GM21515 (cell line): ENCODE measurements around the gene PRELID3B.

Experiments
- ATAC-seq: cut with Tn5 transposase; IDR thresholded peaks from one replicate; pipeline ENCODE4 v1.9.1; 2021; ENCODE audit not compliant: unreplicated experiment

The PRELID3B gene

GRCh38 chr20:59042151-59042795 lies at the start of gene PRELID3B:
Gene PRELID3B, minus strand, starts transcription at chr20:59042786. Its CDS starts 56 bp downstream, at chr20:59042730.
- peak; percentile 31 for ATAC-seq

DNA sequence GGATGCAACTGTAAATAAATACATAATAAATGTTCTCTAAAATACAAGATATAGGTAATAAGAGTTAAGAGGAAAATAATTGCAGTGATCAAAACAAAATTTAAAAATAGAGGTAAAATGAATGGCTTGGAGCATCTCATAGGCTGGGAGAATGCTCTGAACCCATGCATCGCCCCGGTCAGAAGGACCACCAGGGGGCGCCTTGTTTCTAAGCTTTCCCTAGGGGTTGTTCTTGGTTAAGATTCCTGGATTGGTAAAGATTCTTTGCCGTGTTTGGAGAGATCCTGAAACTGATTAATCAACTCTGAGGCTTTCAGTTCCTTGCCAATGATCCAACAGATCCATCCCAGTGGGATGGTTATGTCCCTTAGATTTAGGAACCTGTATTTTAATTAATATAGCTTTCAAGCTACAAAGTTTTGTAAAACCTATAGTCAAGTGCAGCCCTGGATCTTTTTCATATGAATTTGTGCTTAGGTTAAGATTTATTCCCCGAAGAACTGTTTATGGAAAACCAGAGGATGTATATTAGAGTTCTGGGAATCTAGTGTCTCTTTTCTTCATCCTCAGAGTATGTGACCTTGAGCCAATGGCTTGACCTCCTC lies 45.3 kb upstream of the PRELID3B start:
- no peak for ATAC-seq

GRCh38 chr20:59086923-59087322 lies 44.3 kb upstream of the PRELID3B start:
- ATAC-seq = no peak

- no peak for ATAC-seq
Observed at GRCh38 chr20:59084041-59084850, 41.7 kb upstream of the PRELID3B start.

GRCh38 chr20:59082981-59083380 lies 40.4 kb upstream of the PRELID3B start:
- ATAC-seq = no peak

DNA sequence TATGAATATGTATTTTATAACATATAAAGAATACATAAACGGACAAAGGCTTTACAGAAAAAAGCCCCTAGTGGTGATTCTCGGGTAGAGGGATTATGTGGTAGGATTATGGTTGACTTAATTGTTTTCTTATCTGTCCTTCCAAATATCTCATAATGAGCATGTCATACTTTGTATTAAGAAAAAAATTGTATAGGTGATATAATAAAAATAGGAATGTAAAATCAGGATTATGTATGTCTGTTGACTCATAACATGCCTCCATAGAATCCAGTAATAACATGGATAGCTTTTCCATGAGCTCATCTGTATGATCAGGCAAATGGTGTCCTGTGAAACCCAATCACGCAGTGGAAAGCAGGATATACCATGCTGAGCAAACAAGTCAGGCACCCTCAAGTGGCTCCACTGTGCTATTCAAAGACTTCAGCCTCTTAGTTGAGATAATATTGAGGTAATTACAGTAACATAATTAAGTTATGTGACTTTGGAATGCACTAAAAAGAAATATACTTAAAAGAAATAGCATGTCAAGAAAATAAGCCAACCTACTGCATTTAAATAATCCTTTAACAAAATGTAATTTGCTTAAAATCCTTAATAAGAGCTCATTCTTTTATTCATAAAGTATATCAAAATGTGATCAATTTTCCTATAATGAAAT lies 39.6 kb upstream of the PRELID3B start:
- ATAC-seq = no peak

DNA sequence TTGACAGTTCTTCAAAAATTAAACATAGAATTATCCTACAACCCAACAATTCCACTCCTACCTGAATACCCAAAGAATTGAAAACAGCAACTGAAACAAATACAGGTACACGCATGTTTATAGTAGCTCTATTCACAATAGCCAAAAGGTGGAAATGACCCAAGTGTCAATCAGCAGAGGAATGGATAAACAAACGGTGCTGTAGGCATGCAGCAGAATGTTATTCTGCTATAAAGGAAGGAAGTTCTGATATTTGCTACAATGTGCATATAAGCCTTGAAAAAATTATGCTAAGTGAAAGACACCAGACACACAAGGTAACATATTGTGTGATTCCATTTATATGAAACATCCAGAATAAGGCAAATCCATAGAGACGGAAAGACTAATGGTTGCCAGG lies 38.5 kb upstream of the PRELID3B start:
- no peak for ATAC-seq

- no peak for ATAC-seq
Observed at GRCh38 chr20:59078231-59078630, 35.6 kb upstream of the PRELID3B start.

GRCh38 chr20:59077705-59078104 lies 35.1 kb upstream of the PRELID3B start:
- no peak for ATAC-seq

DNA sequence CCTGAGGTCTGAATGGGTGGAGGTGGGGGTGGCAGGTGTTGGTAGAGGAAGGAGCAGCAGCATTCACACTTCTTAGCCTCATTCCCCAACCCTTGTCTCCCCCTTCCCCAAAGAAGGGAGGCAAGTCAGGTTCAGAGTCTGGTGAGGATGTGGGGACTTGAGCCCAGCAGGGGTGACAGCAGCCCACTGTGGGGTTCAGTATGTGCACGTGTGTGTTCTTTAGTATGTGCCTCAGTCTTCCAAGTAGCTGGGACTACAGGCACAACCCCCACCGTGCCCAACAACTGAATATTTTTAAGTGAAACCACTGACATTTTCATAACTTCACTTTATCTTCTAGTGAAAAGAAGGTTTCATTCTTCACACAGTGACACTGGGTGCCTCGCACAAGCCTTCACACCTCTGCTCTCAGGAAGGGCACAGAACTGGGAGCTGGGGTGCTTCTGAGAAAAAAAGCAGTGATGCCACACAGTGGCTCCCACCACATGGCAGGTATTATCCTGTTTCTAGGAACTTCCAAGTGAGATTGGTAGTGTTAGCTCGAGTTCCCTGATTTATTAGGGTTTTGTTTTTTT lies 33.4 kb upstream of the PRELID3B start:
- ATAC-seq = no peak

DNA sequence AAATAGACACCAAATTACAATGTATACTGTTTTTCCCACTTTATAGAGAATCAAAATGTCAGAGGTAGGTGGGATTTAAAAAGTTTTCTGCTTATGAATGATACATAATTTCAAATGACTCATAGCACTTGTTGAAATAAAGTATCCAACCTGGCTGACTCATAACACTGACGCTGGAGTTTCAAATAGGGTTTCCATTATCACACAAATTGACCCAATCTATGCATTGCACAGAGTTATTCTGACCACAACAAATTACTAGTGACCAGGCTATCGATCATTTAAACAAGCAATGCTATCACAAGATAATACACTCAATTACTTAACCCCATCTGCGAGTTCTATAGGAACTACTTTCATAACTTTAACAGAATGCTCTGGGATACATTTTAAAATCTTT lies 31.9 kb upstream of the PRELID3B start:
- no peak for ATAC-seq

GRCh38 chr20:59073582-59073981 lies 31.0 kb upstream of the PRELID3B start:
- no peak for ATAC-seq

DNA sequence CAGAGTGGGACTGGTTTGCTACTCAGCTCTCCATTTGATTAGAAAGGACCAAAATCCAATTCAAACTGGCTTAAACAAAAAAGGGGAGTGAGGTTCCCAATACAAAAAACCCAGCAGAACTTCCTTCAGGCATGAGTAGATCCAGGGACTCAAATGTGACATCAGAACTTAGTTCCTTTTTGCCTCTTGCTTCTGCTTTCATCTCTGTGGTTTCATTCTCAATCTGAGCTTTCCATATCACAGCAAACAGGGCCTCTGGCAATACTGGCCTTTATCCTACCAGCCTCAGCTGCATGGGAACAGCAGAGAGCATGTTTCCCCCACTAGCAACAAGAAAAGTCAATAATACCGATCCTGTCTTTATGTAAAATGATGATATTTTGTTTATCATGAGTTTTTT lies 28.6 kb upstream of the PRELID3B start:
- no peak for ATAC-seq

DNA sequence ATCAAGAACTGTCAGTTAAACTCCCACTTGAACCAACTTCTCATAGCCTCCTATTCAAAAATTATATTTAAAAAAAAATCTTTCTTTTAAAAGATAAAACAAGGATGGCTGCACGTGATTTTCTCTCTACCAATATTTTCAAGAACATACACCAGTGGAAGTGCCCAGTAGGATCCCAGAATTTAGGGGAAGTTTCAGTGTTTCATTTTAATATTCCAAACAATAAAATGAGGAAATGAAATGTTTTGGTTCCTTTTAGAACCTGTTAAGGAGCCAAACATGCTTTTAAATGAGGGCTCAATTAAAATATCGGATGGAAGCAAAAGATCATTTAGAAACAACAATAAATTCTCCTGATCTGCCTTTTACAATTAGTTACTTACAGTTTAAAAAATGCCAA lies 26.4 kb upstream of the PRELID3B start:
- no peak for ATAC-seq

GRCh38 chr20:59068534-59068933 lies 25.9 kb upstream of the PRELID3B start:
- ATAC-seq = no peak

- no peak for ATAC-seq
Observed at GRCh38 chr20:59064214-59064722, 21.7 kb upstream of the PRELID3B start.

DNA sequence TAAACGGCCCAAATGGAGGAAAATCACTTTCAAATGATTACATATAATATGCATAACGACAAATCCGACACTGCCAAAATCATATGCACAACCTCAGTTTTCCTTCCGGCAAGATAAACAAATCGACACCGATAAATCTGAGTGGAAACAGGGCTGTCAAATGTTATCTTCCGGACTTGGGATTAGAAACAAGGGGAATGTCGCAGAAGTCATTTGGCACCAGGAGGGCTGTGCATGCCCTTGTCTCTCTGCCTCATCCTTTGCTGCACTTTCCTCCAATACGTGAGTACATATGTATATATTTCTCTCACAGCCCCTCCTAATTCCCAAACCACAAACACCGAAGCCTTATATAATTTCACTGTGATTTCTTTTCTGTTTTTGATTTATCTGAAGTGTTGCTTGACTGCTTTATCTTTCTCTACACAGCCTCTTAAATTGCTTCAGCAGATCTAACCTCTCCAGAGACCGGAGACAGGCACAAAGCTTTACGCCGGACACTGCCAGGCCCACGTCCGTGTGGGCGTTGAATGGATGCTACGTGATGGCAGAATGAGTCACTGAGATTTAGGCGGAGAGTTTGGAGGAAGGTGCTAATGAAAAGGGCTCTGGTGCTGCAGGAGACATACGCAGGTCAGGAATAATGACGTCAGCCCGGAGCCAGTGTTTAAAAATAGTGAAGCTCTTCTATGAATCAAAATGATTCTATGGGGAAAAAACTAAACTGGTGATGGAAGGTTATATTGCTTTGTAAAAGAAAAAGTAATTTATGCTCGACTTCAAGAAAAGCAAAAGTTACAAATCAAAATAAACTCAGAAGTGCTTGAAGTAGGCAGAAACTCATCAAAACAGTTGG lies 21.0 kb upstream of the PRELID3B start:
- ATAC-seq = no peak

DNA sequence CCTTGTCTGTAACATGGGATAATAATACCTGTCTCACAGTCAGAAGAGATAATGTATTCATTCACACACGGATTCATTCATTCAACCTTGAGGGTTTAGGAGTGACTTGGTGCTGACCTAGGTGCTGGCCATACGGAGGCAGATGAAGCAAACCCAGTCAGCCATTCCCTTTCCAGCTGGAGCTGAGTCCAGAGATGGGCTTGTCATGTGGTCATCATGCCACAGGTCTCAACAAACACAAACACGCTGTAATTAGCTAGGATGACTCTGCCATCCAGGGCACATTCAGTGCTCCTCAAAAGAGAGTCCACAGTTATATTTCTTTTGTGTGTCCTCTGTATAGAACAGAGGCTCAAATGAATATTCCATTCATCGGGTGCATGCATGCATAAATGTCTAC lies 19.5 kb upstream of the PRELID3B start:
- no peak for ATAC-seq

GRCh38 chr20:59055302-59055701 lies 12.7 kb upstream of the PRELID3B start:
- no peak for ATAC-seq

GRCh38 chr20:59051666-59052185 lies 9.1 kb upstream of the PRELID3B start:
- ATAC-seq = no peak
